Activated naive CD8-positive, alpha-beta T cell treated with anti-CD3 and anti-CD28 coated beads, Interleukin-2, amount 10 ng/mL, durations not matched to agents 7 days and 5 days (primary cell): ENCODE measurements around the gene BNC2. TPM values are rescaled to one million over a fixed set of nuclear protein-coding genes. Genes with fewer than 3 reads are reported as not detected.

Experiments
- ATAC-seq: fragments of 150-1000 bp; cut with Tn5 transposase; one replicate; pipeline ENCODE4 v1.10.0; 2021; ENCODE audit warnings: low read depth, moderate library complexity
- POLR2A ChIA-PET: fragments of 350-600 bp; sonication (Branson Sonifier 250); formaldehyde crosslinking; loops from one replicate; lab custom pipeline; 2021; ENCODE audit warnings: antibody characterized with exemption; lab: Charles Lee
- DNase-seq: peaks from one replicate; pipeline ENCODE4 v3.0.0; 2021
- H3K27ac Mint-ChIP-seq: one replicate; pipeline ENCODE4 v1.8.0; 2022; ENCODE audit warnings: mild to moderate bottlenecking, mixed read lengths
- H3K27me3 Mint-ChIP-seq: one replicate; pipeline ENCODE4 v1.8.0; 2022; ENCODE audit warnings: mild to moderate bottlenecking, moderate library complexity, mixed read lengths
- H3K36me3 Mint-ChIP-seq: one replicate; pipeline ENCODE4 v1.8.0; 2021; ENCODE audit warnings: mild to moderate bottlenecking, mixed read lengths
- H3K4me1 Mint-ChIP-seq: one replicate; pipeline ENCODE4 v1.8.0; 2021; ENCODE audit warnings: mixed read lengths
- H3K4me3 Mint-ChIP-seq: one replicate; pipeline ENCODE4 v1.8.0; 2022; ENCODE audit warnings: mild to moderate bottlenecking, moderate library complexity, mixed read lengths
- H3K9me3 Mint-ChIP-seq: one replicate; pipeline ENCODE4 v1.8.0; 2021; ENCODE audit warnings: mixed read lengths
- total RNA-seq, 2 experiments: library from RNA; stranded (reverse); gene quantifications; one replicate each; pipeline ENCODE4 v1.2.3, GENCODE V29; 2021

Gene BNC2
- total RNA-seq, 2 experiments from 2014 or later, result not detected

DNA sequence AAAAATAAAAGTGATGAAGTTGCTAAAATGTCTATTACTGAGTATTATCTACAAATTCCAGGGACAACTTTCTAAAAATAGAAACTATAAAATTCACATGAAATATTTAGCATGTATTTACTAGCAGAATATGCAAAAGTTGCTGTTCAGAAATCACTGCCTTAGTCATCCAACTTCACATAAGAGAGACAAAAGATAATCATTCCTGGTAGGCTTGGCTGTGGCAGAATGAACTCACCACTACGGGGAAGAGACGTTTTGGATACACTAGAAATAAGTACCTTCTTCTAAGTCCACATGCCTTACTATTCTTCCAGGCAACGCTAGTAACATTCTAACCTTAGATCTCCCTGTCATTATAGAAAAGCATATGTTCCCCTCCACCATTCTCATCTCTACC is 272.2 kb downstream of the BNC2 start:
- no peak overlapping the region for H3K4me3 Mint-ChIP-seq
- H3K9me3 Mint-ChIP-seq, result no peaks in the 10 kb centered on the region
- H3K4me1 Mint-ChIP-seq, result peaks cover 2% of the 10 kb centered on the region
- DNase-seq (no peak), ATAC-seq (no peak)
- H3K36me3 Mint-ChIP-seq, result no peaks in the 10 kb centered on the region
- POLR2A ChIA-PET, result no interaction called here
- H3K27me3 Mint-ChIP-seq, result peaks cover 7% of the 10 kb centered on the region
- no peak overlapping the region for H3K27ac Mint-ChIP-seq

GRCh38 chr9:16597136-16597535 is 273.3 kb downstream of the BNC2 start:
- POLR2A ChIA-PET, result no interaction called here
- no peaks in the 10 kb centered on the region for H3K9me3 Mint-ChIP-seq
- peaks cover 7% of the 10 kb centered on the region for H3K27me3 Mint-ChIP-seq
- H3K4me3 Mint-ChIP-seq, result no peak overlapping the region
- H3K27ac Mint-ChIP-seq, result no peak overlapping the region
- no peaks in the 10 kb centered on the region for H3K4me1 Mint-ChIP-seq
- ATAC-seq (no peak), DNase-seq (no peak)
- no peaks in the 10 kb centered on the region for H3K36me3 Mint-ChIP-seq

GRCh38 chr9:16595227-16595626 is 275.2 kb downstream of the BNC2 start:
- no peak for DNase-seq
- Mint-ChIP-seq H3K36me3 (no peaks in the 10 kb centered on the region), H3K4me1 (no peaks in the 10 kb centered on the region), H3K4me3 (no peak overlapping the region), H3K27me3 (peaks cover 7% of the 10 kb centered on the region), H3K9me3 (no peaks in the 10 kb centered on the region), H3K27ac (no peak overlapping the region)
- no peak for ATAC-seq
- POLR2A ChIA-PET, result no interaction called here

DNA sequence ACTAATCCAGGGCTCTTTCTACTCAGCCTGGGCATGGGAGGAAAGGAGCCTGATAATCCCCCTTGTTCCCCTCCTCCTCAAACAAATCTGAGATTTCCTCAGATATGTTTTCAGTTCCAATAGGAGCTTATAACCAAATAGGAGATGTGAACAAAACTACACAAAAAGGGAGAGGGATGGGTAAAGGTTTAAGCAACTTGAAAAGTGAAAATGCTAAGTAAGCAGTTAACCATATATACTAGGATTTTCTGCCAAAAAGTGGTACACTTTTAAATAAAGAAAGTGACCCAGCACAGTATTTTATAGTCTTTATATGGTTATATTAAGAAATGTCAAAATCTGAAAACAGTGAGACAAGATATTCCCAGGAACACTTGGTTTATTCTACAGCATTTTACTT is 275.7 kb downstream of the BNC2 start:
- no peak overlapping the region for H3K27ac Mint-ChIP-seq
- POLR2A ChIA-PET, result no interaction called here
- peaks cover 7% of the 10 kb centered on the region for H3K27me3 Mint-ChIP-seq
- no peaks in the 10 kb centered on the region for H3K9me3 Mint-ChIP-seq
- no peaks in the 10 kb centered on the region for H3K4me1 Mint-ChIP-seq
- ATAC-seq (no peak), DNase-seq (no peak)
- H3K4me3 Mint-ChIP-seq, result no peak overlapping the region
- no peaks in the 10 kb centered on the region for H3K36me3 Mint-ChIP-seq

DNA sequence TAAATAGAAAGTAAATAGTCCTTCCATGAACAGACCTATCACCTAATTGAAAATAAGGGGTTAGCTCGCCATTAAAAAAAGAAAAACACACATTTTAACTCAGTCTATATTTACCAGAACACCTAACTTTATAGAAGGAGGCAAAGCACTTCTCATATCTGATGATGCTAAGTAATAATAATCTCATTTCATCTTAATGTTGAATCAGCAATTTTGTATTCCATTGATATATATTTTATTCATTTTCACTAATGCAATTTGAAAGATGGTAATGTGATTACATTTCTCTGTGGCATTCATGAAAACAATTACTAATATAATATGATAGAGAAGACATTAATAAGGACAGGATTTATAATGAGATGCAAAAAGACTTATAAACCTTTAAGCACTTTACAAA is 276.7 kb downstream of the BNC2 start:
- DNase-seq, result no peak
- no peak for ATAC-seq
- Mint-ChIP-seq H3K4me1 (no peaks in the 10 kb centered on the region), H3K27me3 (peaks cover 7% of the 10 kb centered on the region), H3K4me3 (no peak overlapping the region), H3K9me3 (no peaks in the 10 kb centered on the region), H3K27ac (no peak overlapping the region), H3K36me3 (no peaks in the 10 kb centered on the region)
- POLR2A ChIA-PET, result no interaction called here

GRCh38 chr9:16591092-16591491 is 279.4 kb downstream of the BNC2 start:
- ATAC-seq, result no peak
- no peak overlapping the region for H3K4me3 Mint-ChIP-seq
- POLR2A ChIA-PET, result no interaction called here

DNA sequence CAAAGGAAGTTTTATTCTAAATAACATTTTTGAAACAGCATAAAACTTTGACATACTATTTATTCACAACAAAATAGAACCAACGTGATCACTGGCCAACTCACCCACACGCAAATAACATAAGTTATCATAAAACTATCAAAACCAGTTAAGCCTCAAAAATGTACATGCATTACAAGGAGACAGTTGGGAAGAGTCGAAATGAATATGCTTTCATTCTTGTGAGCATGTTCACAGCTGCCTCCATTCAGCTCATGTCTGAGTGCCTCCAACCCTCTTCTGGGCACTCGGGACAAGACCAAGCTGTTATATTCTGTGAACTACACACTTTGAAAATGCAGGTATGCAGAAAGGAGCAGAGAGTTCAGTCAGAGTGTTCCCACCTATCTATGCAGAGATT is 284.9 kb downstream of the BNC2 start:
- Mint-ChIP-seq H3K27ac (no peak overlapping the region), H3K9me3 (no peaks in the 10 kb centered on the region), H3K4me1 (no peaks in the 10 kb centered on the region), H3K4me3 (no peak overlapping the region), H3K27me3 (no peaks in the 10 kb centered on the region), H3K36me3 (no peaks in the 10 kb centered on the region)
- POLR2A ChIA-PET, result no interaction called here
- ATAC-seq (no peak), DNase-seq (no peak)

More at GRCh38 chr9:16591092-16591491, 279.4 kb downstream of the BNC2 start:
- Mint-ChIP-seq H3K27me3 (peaks cover 4% of the 10 kb centered on the region), H3K4me1 (no peaks in the 10 kb centered on the region), H3K9me3 (no peaks in the 10 kb centered on the region), H3K36me3 (no peaks in the 10 kb centered on the region), H3K27ac (no peak overlapping the region)
- DNase-seq, result no peak

DNA sequence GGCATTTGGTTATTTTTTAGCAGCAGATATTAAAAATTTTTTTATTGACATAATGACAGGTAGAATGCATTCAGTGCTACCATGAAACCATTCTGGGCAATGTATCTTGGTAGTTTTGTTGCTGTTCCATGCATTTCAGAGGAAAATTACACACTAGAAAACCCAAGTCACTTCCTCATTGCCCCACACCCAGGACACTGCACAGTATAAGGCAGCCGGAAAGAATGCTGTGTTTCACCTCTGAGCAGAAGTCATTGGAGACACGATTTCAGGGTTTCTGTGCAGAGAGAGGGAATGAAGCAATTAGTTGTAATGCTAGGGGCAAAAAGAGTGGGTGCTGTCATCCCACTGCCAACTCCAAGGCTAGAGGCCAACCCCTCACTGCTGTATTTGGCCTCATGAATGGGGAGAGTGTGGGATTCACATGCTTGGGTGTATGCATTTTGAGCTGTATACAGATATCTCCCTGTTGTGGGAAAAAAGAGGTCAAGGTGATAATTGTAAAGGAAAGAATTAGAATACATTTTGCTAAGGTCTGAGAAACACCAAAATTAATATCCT is 290.5 kb downstream of the BNC2 start:
- H3K36me3 Mint-ChIP-seq, result no peaks in the 10 kb centered on the region
- ATAC-seq, result no peak
- H3K4me1 Mint-ChIP-seq, result no peaks in the 10 kb centered on the region
- H3K4me3 Mint-ChIP-seq, result no peak overlapping the region
- no peaks in the 10 kb centered on the region for H3K9me3 Mint-ChIP-seq
- no peaks in the 10 kb centered on the region for H3K27me3 Mint-ChIP-seq
- POLR2A ChIA-PET, result no interaction called here
- H3K27ac Mint-ChIP-seq, result no peak overlapping the region
- no peak for DNase-seq

DNA sequence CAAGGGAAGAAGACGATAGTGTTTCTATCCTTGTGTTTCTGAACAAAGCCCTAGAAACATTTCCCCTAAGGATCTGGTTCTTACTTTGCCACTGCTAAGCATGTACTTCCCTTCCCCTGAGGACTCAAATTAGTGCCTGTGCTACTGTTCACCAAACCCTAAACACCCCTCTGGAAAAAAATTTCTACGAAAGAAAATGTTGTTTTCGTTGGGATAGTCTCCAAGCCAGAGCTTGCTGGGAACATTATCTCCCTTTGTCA is 294.6 kb downstream of the BNC2 start:
- POLR2A ChIA-PET, result no interaction called here
- no peaks in the 10 kb centered on the region for H3K9me3 Mint-ChIP-seq
- H3K36me3 Mint-ChIP-seq, result no peaks in the 10 kb centered on the region
- ATAC-seq, result no peak
- H3K27me3 Mint-ChIP-seq, result no peaks in the 10 kb centered on the region
- no peak overlapping the region for H3K4me3 Mint-ChIP-seq
- H3K27ac Mint-ChIP-seq, result no peak overlapping the region
- DNase-seq, result no peak
- no peaks in the 10 kb centered on the region for H3K4me1 Mint-ChIP-seq

DNA sequence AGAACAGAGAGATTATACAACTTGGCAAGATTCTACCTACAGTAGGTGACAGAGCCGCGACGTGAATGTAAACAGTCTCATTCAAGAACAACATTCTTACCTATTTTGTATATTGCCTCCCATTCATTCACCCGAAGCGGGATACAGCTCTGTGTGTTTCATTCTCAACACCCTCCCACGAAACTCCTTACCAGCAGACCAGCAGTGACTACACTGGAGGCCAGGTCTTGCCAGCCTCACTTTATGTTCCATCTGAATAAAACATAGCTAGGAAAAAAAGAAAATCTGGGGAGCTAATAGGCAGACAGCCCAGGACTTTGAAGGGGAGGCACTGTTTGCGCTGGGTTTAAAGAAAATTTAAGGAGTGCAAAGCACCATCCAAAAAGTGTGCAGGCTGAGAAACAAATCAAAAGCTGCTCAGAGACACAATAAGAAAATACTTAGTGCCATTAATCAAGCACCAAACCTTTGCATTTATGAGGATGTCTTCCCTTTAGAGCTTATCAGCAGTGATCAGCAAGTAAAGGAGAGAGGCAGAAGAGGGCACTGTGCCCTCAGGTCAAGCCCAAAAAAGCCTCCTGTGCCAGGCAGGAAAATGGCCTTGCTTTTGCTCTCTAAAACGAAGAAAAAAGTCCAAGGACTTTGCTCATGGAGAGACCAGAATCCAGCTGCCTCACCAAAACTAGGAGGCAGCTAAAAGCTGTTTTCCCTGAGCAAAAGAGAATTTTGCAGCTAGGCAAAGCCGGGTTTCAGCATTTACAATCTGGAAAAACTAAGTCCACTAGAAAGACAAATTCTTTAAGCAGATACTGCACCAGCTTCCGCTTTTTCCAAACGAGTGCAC is 295.1 kb downstream of the BNC2 start:
- Mint-ChIP-seq H3K9me3 (no peaks in the 10 kb centered on the region), H3K27me3 (no peaks in the 10 kb centered on the region), H3K4me3 (no peak overlapping the region), H3K36me3 (no peaks in the 10 kb centered on the region), H3K4me1 (no peaks in the 10 kb centered on the region), H3K27ac (no peak overlapping the region)
- ATAC-seq (no peak), DNase-seq (no peak)
- POLR2A ChIA-PET, result no interaction called here

DNA sequence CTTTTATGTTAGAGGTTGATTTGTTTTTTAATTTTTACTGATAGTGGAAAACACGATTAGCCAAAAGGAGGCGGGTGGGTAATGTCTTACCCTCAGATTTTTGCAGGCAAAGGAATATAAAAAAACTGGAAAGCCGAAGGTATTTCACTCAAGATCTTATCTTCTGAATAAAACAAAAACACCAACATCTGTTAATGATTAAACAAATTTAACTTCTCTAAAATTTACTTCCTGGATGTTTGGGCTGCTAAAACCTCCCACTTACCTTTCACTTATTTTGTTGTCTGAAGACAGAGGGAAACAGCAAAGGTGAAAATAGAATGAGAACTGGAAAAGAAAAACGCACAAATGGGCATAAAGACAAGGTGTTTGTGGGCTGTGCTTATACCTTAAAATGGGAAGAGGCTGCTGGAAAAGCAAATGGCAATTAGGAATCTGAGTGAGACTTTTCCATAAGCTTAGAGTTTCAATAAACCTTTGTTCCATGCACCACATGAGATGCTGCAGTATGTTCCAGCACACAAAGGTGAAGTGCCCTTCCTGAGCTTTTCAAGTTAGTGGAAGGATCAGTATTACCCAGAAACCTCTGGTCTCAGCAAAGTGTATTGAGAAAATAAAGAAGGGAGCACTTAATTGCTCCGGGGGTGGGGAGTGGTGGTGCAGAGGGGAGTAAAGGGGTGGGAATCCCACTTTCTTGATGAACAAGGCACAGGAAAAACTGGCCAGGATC is 298.3 kb downstream of the BNC2 start:
- H3K27ac Mint-ChIP-seq, result no peak overlapping the region
- H3K9me3 Mint-ChIP-seq, result no peaks in the 10 kb centered on the region
- H3K4me1 Mint-ChIP-seq, result no peaks in the 10 kb centered on the region
- DNase-seq (no peak), ATAC-seq (no peak)
- H3K36me3 Mint-ChIP-seq, result no peaks in the 10 kb centered on the region
- no peaks in the 10 kb centered on the region for H3K27me3 Mint-ChIP-seq
- POLR2A ChIA-PET, result no interaction called here
- H3K4me3 Mint-ChIP-seq, result no peak overlapping the region

DNA sequence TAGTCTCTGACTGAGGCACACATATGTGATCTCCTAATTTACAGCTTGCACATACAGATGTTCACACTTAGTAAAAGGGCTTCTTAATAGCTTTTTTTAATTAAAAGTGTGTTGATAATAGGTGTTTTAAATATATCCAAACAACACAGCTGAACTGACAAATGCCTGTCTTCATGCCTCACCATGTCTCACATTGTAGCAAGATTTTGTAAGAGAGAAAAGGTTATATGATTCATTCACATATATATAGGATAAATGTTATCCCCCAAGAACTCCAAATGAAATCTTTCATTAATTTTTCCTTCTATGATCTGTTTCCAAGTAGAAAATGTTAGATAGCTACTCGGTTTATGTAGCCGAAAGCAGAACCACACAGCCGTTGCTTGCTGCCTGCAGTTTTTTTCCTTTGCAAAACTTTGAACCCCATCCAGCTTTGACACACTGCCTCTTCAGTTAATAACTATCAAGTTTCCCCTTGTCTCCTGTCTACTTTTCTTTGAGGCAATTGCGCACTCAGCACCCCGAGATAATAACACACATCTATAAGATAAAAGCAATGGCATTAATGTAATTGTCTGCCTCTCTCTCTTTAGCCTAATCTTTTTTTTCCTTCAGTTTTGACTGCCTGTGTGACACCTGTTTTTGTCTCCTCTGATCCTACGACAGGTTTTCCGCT is 299.2 kb downstream of the BNC2 start:
- H3K9me3 Mint-ChIP-seq, result no peaks in the 10 kb centered on the region

DNA sequence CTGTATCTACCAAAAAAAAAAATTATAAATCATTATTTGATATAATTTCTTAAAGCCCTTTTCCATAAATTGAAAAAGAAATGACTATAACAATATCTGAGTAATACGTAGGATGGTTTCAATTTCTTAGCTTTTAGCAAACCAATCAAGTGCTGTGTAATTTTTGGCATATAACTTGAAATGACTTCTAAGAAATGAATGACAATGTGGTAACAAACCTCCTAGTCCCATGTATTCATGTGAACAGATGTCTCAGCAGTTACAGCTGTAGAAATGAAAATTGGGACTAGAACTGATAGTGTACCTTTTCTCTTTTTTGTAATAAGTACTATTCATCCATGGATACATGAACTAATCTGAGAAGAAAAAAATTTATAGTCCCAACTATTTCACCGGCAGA is 307.0 kb downstream of the BNC2 start:
- no peaks in the 10 kb centered on the region for H3K9me3 Mint-ChIP-seq
- H3K36me3 Mint-ChIP-seq, result no peaks in the 10 kb centered on the region
- H3K27ac Mint-ChIP-seq, result no peak overlapping the region
- ATAC-seq, result no peak
- no peaks in the 10 kb centered on the region for H3K4me1 Mint-ChIP-seq
- no peak overlapping the region for H3K4me3 Mint-ChIP-seq
- H3K27me3 Mint-ChIP-seq, result no peaks in the 10 kb centered on the region
- POLR2A ChIA-PET, result no interaction called here
- no peak for DNase-seq

More for the DNA sequence above, 299.2 kb downstream of the BNC2 start:
- DNase-seq (no peak), ATAC-seq (no peak)
- Mint-ChIP-seq H3K27ac (no peak overlapping the region), H3K4me3 (no peak overlapping the region), H3K4me1 (no peaks in the 10 kb centered on the region), H3K36me3 (no peaks in the 10 kb centered on the region), H3K27me3 (no peaks in the 10 kb centered on the region)
- POLR2A ChIA-PET, result no interaction called here
